Measurements from ENCODE around the gene MAN1A1. TPM values are rescaled to one million over a fixed set of nuclear protein-coding genes. Genes with fewer than 3 reads are reported as not detected.

The MAN1A1 gene
- total RNA-seq, 1 experiment from 2014 or later: 19.0 TPM

- Histone ChIP-seq H3K27me3 (ENCODE audit: low read length) (no peaks in the 10 kb centered on the region), H3K36me3 (ENCODE audit: low read depth, low read length) (no peaks in the 10 kb centered on the region), H3K9me2 (replicated peaks; ENCODE audit: low read length) (no peaks in the 10 kb centered on the region), H3F3A (ENCODE audit: low read length, unreplicated experiment) (no peaks in the 10 kb centered on the region), H4K20me1 (ENCODE audit: low read length) (no peaks in the 10 kb centered on the region), H3K9me3 (ENCODE audit: low read length) (no peaks in the 10 kb centered on the region), H3K79me2 (ENCODE audit: low read length) (no peaks in the 10 kb centered on the region), H3K9ac (ENCODE audit: low read length) (no peak overlapping the region), H2AFZ (ENCODE audit: low read length) (no peak overlapping the region), H3K4me1 (ENCODE audit: insufficient read depth, low read length) (no peaks in the 10 kb centered on the region), H3K27ac (ENCODE audit: low read length) (no peak overlapping the region), H3K4me2 (ENCODE audit: low read length) (no peak overlapping the region), H3K4me3 (ENCODE audit: low read length) (no peak overlapping the region)
- no TSS peak for BruUV-seq (replicated peaks)
- DNase-seq (no peak), ATAC-seq (no peak)
- intact Hi-C loops (cut with micrococcal nuclease): no loop called here
- ChIA-PET CTCF (no interaction called here), POLR2A (ENCODE audit: unreplicated experiment) (no interaction called here)
- no peak for TF ChIP-seq CTCF (conservative IDR thresholded peaks at IDR 0.05; ENCODE audit: low read depth, low read length)
- no peak for TF ChIP-seq EZH2phosphoT487 (IDR thresholded peaks at IDR 0.05; ENCODE audit: borderline replicate concordance, low read length)
- TF ChIP-seq EZH2 (IDR thresholded peaks at IDR 0.05; ENCODE audit: low read length, unreplicated experiment): no peak
Measured at GRCh38 chr6:119200512-119201175, 148.9 kb downstream of the MAN1A1 start.

GRCh38 chr6:119197271-119197670 lies 152.3 kb downstream of the MAN1A1 start:
- Histone ChIP-seq H3K4me1 (ENCODE audit: insufficient read depth, low read length) (no peaks in the 10 kb centered on the region), H3K27ac (ENCODE audit: low read length) (no peak overlapping the region), H2AFZ (ENCODE audit: low read length) (no peak overlapping the region), H3K9ac (ENCODE audit: low read length) (no peak overlapping the region), H3K4me3 (ENCODE audit: low read length) (no peak overlapping the region), H3K27me3 (ENCODE audit: low read length) (no peaks in the 10 kb centered on the region), H4K20me1 (ENCODE audit: low read length) (no peaks in the 10 kb centered on the region), H3K4me2 (ENCODE audit: low read length) (no peak overlapping the region), H3K36me3 (ENCODE audit: low read depth, low read length) (no peaks in the 10 kb centered on the region), H3F3A (ENCODE audit: low read length, unreplicated experiment) (no peaks in the 10 kb centered on the region), H3K9me2 (replicated peaks; ENCODE audit: low read length) (no peaks in the 10 kb centered on the region), H3K9me3 (ENCODE audit: low read length) (no peaks in the 10 kb centered on the region), H3K79me2 (ENCODE audit: low read length) (no peaks in the 10 kb centered on the region)
- POLR2A ChIA-PET (ENCODE audit: unreplicated experiment): no interaction called here
- intact Hi-C loops (cut with micrococcal nuclease): no loop called here
- DNase-seq (no peak), ATAC-seq (no peak)
- TF ChIP-seq CTCF (conservative IDR thresholded peaks at IDR 0.05; ENCODE audit: low read depth, low read length) (no peak), EZH2 (IDR thresholded peaks at IDR 0.05; ENCODE audit: low read length, unreplicated experiment) (no peak), EZH2phosphoT487 (IDR thresholded peaks at IDR 0.05; ENCODE audit: borderline replicate concordance, low read length) (no peak)
- no TSS peak for BruUV-seq (replicated peaks)
- CTCF ChIA-PET: no interaction called here

- no peak overlapping the region for H2AFZ ChIP-seq (ENCODE audit: low read length)
- H3K9me3 ChIP-seq (ENCODE audit: low read length): no peaks in the 10 kb centered on the region
- ChIA-PET CTCF (no interaction called here), POLR2A (ENCODE audit: unreplicated experiment) (interaction anchor here (0.7 kb wide), 1 partner anchor 163 kb away, joined by 3 read pairs; no protein-coding TSS in a partner anchor)
- H3K36me3 ChIP-seq (ENCODE audit: low read depth, low read length): no peaks in the 10 kb centered on the region
- H3K4me3 ChIP-seq (ENCODE audit: low read length): no peak overlapping the region
- TF ChIP-seq CTCF (conservative IDR thresholded peaks at IDR 0.05; ENCODE audit: low read depth, low read length): no peak
- no peak for TF ChIP-seq EZH2phosphoT487 (IDR thresholded peaks at IDR 0.05; ENCODE audit: borderline replicate concordance, low read length)
- TF ChIP-seq EZH2 (IDR thresholded peaks at IDR 0.05; ENCODE audit: low read length, unreplicated experiment): no peak
- no peaks in the 10 kb centered on the region for H3K9me2 ChIP-seq (replicated peaks; ENCODE audit: low read length)
- DNase-seq: no peak
- no peaks in the 10 kb centered on the region for H3K79me2 ChIP-seq (ENCODE audit: low read length)
- no peak overlapping the region for H3K9ac ChIP-seq (ENCODE audit: low read length)
- ATAC-seq: no peak
- H4K20me1 ChIP-seq (ENCODE audit: low read length): no peaks in the 10 kb centered on the region
- no peaks in the 10 kb centered on the region for H3K4me1 ChIP-seq (ENCODE audit: insufficient read depth, low read length)
- intact Hi-C loops (cut with micrococcal nuclease): no loop called here
- no peaks in the 10 kb centered on the region for H3K27me3 ChIP-seq (ENCODE audit: low read length)
- no peak overlapping the region for H3K27ac ChIP-seq (ENCODE audit: low read length)
- BruUV-seq (replicated peaks): no TSS peak
- H3K4me2 ChIP-seq (ENCODE audit: low read length): no peak overlapping the region
- H3F3A ChIP-seq (ENCODE audit: low read length, unreplicated experiment): no peaks in the 10 kb centered on the region
Measured at GRCh38 chr6:119196715-119197114, 152.8 kb downstream of the MAN1A1 start.

Data from PC-3 (cell line).